ENCODE data around the gene NME2.

The NME2 gene

DNA sequence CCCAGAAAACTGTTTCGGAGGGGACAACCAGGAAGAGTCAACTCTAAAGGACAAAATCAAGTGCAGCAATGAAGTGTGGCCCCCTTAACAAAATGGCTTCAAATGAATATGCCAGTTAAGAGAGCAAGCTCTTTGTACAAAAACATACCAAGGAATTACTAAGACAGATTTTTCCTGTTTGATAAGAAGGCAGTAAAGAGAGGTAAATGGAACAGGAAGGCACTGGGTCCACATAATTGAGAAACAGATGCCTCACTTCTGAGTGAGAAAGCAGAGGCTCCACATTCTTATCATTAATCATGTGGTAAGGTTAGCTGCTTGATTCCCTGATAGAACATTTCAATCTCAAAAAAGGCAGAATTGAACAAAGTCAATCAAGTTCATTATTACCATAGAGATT lies 48.7 kb downstream of the NME2 start:
- no peak for DNase-seq

DNA sequence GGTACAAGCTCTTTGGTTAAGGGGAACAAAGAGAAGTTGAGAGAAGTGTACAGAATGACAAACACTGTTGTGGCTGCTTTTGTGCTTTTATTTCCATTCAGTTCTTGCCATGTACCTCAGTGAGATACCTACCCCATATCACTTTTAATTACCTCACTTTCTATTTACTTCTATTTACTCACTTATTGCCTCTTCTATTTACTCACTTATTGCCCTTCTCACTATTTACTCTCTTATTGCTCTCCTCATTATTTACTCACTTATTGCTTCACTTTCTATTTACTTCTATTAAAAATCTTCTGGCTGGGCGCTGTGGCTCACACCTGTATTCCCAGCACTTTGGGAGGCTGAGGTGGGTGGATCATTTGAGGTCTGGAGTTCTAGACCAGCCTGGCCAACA lies 51.7 kb downstream of the NME2 start:
- DNase-seq, result no peak

DNA sequence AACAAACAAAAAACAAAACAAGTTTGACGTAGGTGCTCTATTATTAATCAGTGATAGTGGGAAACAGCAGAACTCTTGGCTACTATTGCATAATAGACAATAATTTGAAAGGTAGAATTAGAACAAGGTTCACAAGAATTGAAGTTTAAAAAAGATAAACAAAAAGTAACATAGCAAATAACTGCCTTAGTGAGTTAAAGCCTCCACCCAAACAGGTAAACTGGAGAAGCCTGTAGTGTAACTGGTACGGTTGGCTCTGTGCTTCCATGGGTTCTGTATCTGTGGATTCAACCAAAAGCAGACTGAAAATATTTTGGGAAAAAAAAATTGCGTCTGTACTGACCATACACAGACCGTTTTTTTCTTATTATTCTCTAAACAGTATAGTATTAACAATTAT lies 55.1 kb downstream of the NME2 start:
- no peak for DNase-seq

All from suppressor macrophage treated with lipopolysaccharide for 1 hour (primary cell).